GM10248 (cell line): ENCODE measurements around the gene FGFBP2.

ENCODE experiments used
- CTCF ChIA-PET: fragments of 300-600 bp; sonication (Branson Sonifier 250); formaldehyde crosslinking; extraction: SDS; loops from one replicate; lab custom pipeline; 2021; ENCODE audit warnings: antibody characterized with exemption; lab: Yijun Ruan, JAX
- POLR2A ChIA-PET: fragments of 350-650 bp; sonication (Branson Sonifier 250); formaldehyde crosslinking; extraction: SDS; loops from one replicate; lab custom pipeline; 2020; ENCODE audit warnings: antibody characterized with exemption; lab: Yijun Ruan, JAX
- DNase-seq: peaks from one replicate; pipeline ENCODE4 v3.0.0; 2012; ENCODE audit errors: extremely low spot score
- CTCF ChIP-seq: IDR thresholded peaks from 2 replicates; pipeline ENCODE4 v1.5.1; 2012; ENCODE audit warnings: mild to moderate bottlenecking, low read depth; ENCODE audit errors: extremely low read depth, missing control alignments, control extremely low read depth

The FGFBP2 gene

GRCh38 chr4:15935504-15936402 lies 27.2 kb downstream of the FGFBP2 start:
- DNase-seq, result no peak
- ChIA-PET CTCF (interaction anchor here (0.7 to 1.4 kb wide), 4 partner anchors 20 to 130 kb away, joined by 3 to 5 read pairs (median 3); no protein-coding TSS in a partner anchor), POLR2A (no interaction called here)
- no peak for TF ChIP-seq CTCF

GRCh38 chr4:15934259-15934658 lies 28.7 kb downstream of the FGFBP2 start:
- ChIA-PET POLR2A (no interaction called here), CTCF (interaction anchor here (1.9 kb wide), 1 partner anchor 22 kb away, joined by 5 read pairs; no protein-coding TSS in a partner anchor)
- DNase-seq, result no peak
- TF ChIP-seq CTCF, result no peak

DNA sequence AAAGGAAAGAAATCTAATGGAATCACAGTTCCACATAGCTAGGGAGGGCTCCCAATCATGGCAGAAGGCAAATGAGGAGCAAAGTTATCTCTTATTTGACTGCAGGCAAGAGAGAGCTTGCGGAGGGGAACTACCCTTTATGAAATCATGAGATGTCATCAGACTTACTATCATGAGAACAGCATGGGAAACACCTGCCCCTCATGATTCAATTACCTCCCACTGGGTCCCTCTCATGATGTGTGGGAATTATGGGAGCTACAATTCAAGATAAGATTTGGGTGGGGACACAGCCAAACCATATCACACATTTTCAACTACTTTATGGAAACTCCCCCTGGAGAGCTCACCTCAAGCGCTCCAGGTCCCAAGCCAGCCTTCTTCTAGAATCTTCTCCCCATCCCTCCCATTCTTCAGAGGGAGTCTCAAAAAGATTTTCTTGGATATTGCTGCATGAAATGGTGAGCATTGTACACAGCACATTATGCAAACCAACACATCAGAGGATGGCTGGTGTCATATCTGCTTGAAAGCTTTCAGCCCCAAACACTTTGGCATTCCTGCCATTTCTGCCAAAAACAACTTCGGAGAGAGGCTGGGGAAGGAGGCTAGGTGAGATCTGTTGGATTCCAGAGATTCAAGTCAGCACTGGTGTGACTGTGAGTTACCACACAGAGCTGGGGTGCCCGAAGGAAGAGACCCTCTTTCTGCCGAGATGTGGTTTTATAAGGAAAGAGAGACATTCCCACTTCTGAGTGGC lies 31.3 kb downstream of the FGFBP2 start:
- POLR2A ChIA-PET, result no interaction called here
- TF ChIP-seq CTCF, result no peak
- CTCF ChIA-PET, result interaction anchor here (1.3 to 1.7 kb wide), 2 partner anchors 24 to 42 kb away, joined by 3 to 10 read pairs; no protein-coding TSS in a partner anchor
- no peak for DNase-seq

- ChIA-PET CTCF (interaction anchor here (1.3 to 1.7 kb wide), 2 partner anchors 26 to 40 kb away, joined by 3 to 10 read pairs; no protein-coding TSS in a partner anchor), POLR2A (no interaction called here)
- DNase-seq, result no peak
- no peak for TF ChIP-seq CTCF
Observed at GRCh38 chr4:15930314-15930713, 32.7 kb downstream of the FGFBP2 start.

DNA sequence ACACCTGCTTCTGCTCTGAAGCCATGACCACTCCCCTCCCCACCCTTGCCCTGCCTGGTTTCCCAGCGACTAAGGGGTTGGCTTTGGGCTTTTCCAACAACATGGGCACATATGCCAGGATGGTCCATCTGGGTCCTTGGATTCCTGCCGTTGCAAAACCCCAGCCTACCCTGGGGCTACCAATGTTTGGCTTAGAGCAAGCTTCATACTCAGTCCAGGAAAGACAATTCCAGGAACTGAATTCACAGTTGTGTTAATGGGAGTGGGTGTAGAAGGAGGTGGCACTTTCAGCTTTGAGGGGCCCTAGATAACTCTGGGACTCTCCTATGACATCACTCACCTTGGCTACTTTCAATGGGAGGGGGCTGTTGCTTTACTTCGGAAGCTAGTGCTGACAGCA lies 33.4 kb downstream of the FGFBP2 start:
- ChIA-PET POLR2A (no interaction called here), CTCF (interaction anchor here (1.0 kb wide), 1 partner anchor 27 kb away, joined by 4 read pairs; no protein-coding TSS in a partner anchor)
- no peak for TF ChIP-seq CTCF
- no peak for DNase-seq

- no peak for DNase-seq
- no peak for TF ChIP-seq CTCF
- POLR2A ChIA-PET, result no interaction called here
- CTCF ChIA-PET, result interaction anchor here (1.0 kb wide), 1 partner anchor 27 kb away, joined by 4 read pairs; no protein-coding TSS in a partner anchor
Observed at GRCh38 chr4:15928883-15929282, 34.1 kb downstream of the FGFBP2 start.
